Neural cell (in vitro differentiated cells): ENCODE measurements around the gene TNFRSF17. TPM values are rescaled to one million over a fixed set of nuclear protein-coding genes. Genes with fewer than 3 reads are reported as not detected.

Source experiments
- H2AFZ ChIP-seq: fragments of 200-600, 300-800 bp; sonication (generic), shearing (Covaris generic); 2 replicates; pipeline ENCODE4 v1.6.0; 2014; ENCODE audit warnings: low read depth, mild to moderate bottlenecking, antibody characterized with exemption, low read length, moderate library complexity
- H3F3A ChIP-seq: fragments of 200-600 bp; shearing (Covaris generic); 2 replicates; pipeline ENCODE4 v1.6.1; 2016; ENCODE audit warnings: mild to moderate bottlenecking, moderate library complexity, mixed read lengths, antibody characterized with exemption, low read length; ENCODE audit not compliant: insufficient read depth, poor library complexity, severe bottlenecking
- H3K27ac ChIP-seq: fragments of 200-600, 300-800 bp; sonication (generic), shearing (Covaris generic); 2 replicates; pipeline ENCODE4 v1.5.1; 2014; ENCODE audit warnings: mild to moderate bottlenecking, low read length, moderate library complexity
- H3K27me3 ChIP-seq: fragments of 300-800, 200-600 bp; sonication (generic), shearing (Covaris generic); 2 replicates; pipeline ENCODE4 v1.6.0; 2014; ENCODE audit warnings: mild to moderate bottlenecking, low read depth, low read length, moderate library complexity; ENCODE audit not compliant: insufficient read depth
- H3K36me3 ChIP-seq: fragments of 300-800, 200-600 bp; sonication (generic), shearing (Covaris generic); 2 replicates; pipeline ENCODE4 v1.5.1; 2014; ENCODE audit warnings: mild to moderate bottlenecking, antibody characterized with exemption, low read length, moderate library complexity; ENCODE audit not compliant: insufficient read depth
- H3K4me2 ChIP-seq: fragments of 300-800, 200-600 bp; sonication (generic), shearing (Covaris generic); 2 replicates; pipeline ENCODE4 v1.6.0; 2014; ENCODE audit warnings: mild to moderate bottlenecking, low read length
- H3K4me3 ChIP-seq: fragments of 300-800, 200-600 bp; sonication (generic), shearing (Covaris generic); 2 replicates; pipeline ENCODE4 v1.5.1; 2014; ENCODE audit warnings: mild to moderate bottlenecking, low read length, moderate library complexity
- H3K79me2 ChIP-seq: fragments of 200-600 bp; shearing (Covaris generic); replicated peaks from 2 replicates; pipeline ENCODE4 v1.6.0; 2014; ENCODE audit warnings: mild to moderate bottlenecking, low read length, moderate library complexity; ENCODE audit not compliant: insufficient read depth
- H3K9ac ChIP-seq: fragments of 300-800, 200-600 bp; sonication (generic), shearing (Covaris generic); 2 replicates; pipeline ENCODE4 v1.6.1; 2016; ENCODE audit warnings: mild to moderate bottlenecking, low read length, mixed read lengths
- H3K9me2 ChIP-seq: fragments of 200-600 bp; shearing (Covaris generic); 2 replicates; pipeline ENCODE4 v1.6.1; 2016; ENCODE audit warnings: mild to moderate bottlenecking, low read length, mixed read lengths; ENCODE audit not compliant: insufficient read depth
- H3K9me3 ChIP-seq: fragments of 200-600, 300-800 bp; sonication (generic), shearing (Covaris generic); 2 replicates; pipeline ENCODE4 v1.6.1; 2016; ENCODE audit warnings: mild to moderate bottlenecking, mixed run types, low read length, moderate library complexity, mixed read lengths
- H4K20me1 ChIP-seq: fragments of 200-600 bp; shearing (Covaris generic); 2 replicates; pipeline ENCODE4 v1.6.1; 2016; ENCODE audit warnings: mild to moderate bottlenecking, mixed run types; ENCODE audit not compliant: insufficient read depth
- CTCF ChIP-seq: fragments of 450-650 bp; IDR thresholded peaks from 2 replicates; pipeline ENCODE4 v1.5.1; 2014; ENCODE audit warnings: antibody characterized with exemption, mild to moderate bottlenecking, moderate library complexity; ENCODE audit not compliant: poor library complexity, severe bottlenecking
- EP300 ChIP-seq: fragments of 450-650 bp; conservative IDR thresholded peaks from 2 replicates; pipeline ENCODE4 v1.6.1; 2014; ENCODE audit warnings: antibody characterized with exemption, mild to moderate bottlenecking, moderate library complexity; ENCODE audit not compliant: poor library complexity, severe bottlenecking
- EZH2 ChIP-seq: fragments of 200-600, 300-800 bp; shearing (Covaris generic), sonication (generic); IDR thresholded peaks from 2 replicates; pipeline ENCODE4 v1.6.1; 2014; ENCODE audit warnings: antibody characterized with exemption, low read length, borderline replicate concordance, mild to moderate bottlenecking; ENCODE audit not compliant: insufficient read depth, poor library complexity, severe bottlenecking
- MXI1 ChIP-seq: fragments of 450-650 bp; conservative IDR thresholded peaks from 2 replicates; pipeline ENCODE4 v1.6.1; 2014; ENCODE audit warnings: antibody characterized with exemption, mild to moderate bottlenecking; ENCODE audit not compliant: poor library complexity, severe bottlenecking
- POLR2AphosphoS5 ChIP-seq: IDR thresholded peaks from 2 replicates; pipeline ENCODE4 v1.6.1; 2012
- RAD21 ChIP-seq: fragments of 450-650 bp; conservative IDR thresholded peaks from 2 replicates; pipeline ENCODE4 v1.6.1; 2014; ENCODE audit warnings: antibody characterized with exemption, mild to moderate bottlenecking, moderate library complexity
- SMC3 ChIP-seq: fragments of 450-650 bp; conservative IDR thresholded peaks from 2 replicates; pipeline ENCODE4 v1.6.1; 2014; ENCODE audit warnings: antibody characterized with exemption, mild to moderate bottlenecking, moderate library complexity; ENCODE audit not compliant: poor library complexity
- TAF1 ChIP-seq: IDR thresholded peaks from 2 replicates; pipeline ENCODE4 v1.6.1; 2012; ENCODE audit warnings: low read depth
- polyA minus RNA-seq: library from RNA; depleted of rRNA, polyadenylated mRNA; stranded (reverse); fragments of >200 nt; gene quantifications from 2 replicates; pipeline ENCODE4 v1.2.3, GENCODE V29; 2014
- polyA plus RNA-seq: library from polyadenylated mRNA; depleted of rRNA; stranded (reverse); fragments of >200 nt; gene quantifications from 2 replicates; pipeline ENCODE4 v1.2.3, GENCODE V29; 2014
- TF ChIP-seq, protein P1 (sequence below): IDR thresholded peaks from 2 replicates; pipeline ENCODE4 v1.6.1; 2012; ENCODE audit warnings: borderline replicate concordance

TNFRSF17 gene
- polyA plus RNA-seq (not detected in 2 replicates), polyA minus RNA-seq (not detected in 2 replicates)

DNA sequence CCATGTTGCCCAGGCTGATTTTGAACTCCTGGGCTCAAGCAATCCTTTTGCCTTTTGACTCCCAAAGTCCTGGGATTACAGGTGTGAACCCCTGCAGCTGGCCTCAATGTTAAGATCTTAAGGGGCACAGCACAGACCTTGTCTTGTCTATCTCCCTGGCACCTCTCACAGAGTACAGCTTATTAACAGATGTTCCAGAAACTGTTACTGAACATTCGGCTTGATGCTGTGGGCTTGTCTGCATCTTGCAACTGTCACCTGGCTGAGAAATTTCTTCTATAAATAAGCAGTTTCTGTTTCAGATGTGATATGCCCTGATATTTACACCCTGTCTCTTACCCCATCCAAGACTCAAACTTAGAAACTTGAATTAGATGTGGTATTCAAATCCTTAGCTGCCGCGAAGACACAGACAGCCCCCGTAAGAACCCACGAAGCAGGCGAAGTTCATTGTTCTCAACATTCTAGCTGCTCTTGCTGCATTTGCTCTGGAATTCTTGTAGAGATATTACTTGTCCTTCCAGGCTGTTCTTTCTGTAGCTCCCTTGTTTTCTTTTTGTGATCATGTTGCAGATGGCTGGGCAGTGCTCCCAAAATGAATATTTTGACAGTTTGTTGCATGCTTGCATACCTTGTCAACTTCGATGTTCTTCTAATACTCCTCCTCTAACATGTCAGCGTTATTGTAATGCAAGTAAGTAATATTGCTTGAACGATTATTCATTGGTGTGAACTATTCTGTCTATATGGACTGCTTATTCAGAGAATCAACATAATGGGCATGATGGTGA lies at the start of gene TNFRSF17:
TSS of gene TNFRSF17 (plus strand) at position 450 of the 791 bp plus-strand sequence. CDS start at position 565, 115 bp downstream.
- Histone ChIP-seq H3K4me2 (no peak within 1 kb of the TSS), H2AFZ (no peak within 1 kb of the TSS), H3K9ac (no peak within 1 kb of the TSS)

More for the DNA sequence above, at the start of gene TNFRSF17:
- H3K27ac ChIP-seq, result no peak within 1 kb of the TSS
- no peak for TF ChIP-seq SMC3
- TF ChIP-seq EP300, result no peak
- TF ChIP-seq RAD21, result no peak
- no peak for TF ChIP-seq TAF1
- TF ChIP-seq, protein P1, sequence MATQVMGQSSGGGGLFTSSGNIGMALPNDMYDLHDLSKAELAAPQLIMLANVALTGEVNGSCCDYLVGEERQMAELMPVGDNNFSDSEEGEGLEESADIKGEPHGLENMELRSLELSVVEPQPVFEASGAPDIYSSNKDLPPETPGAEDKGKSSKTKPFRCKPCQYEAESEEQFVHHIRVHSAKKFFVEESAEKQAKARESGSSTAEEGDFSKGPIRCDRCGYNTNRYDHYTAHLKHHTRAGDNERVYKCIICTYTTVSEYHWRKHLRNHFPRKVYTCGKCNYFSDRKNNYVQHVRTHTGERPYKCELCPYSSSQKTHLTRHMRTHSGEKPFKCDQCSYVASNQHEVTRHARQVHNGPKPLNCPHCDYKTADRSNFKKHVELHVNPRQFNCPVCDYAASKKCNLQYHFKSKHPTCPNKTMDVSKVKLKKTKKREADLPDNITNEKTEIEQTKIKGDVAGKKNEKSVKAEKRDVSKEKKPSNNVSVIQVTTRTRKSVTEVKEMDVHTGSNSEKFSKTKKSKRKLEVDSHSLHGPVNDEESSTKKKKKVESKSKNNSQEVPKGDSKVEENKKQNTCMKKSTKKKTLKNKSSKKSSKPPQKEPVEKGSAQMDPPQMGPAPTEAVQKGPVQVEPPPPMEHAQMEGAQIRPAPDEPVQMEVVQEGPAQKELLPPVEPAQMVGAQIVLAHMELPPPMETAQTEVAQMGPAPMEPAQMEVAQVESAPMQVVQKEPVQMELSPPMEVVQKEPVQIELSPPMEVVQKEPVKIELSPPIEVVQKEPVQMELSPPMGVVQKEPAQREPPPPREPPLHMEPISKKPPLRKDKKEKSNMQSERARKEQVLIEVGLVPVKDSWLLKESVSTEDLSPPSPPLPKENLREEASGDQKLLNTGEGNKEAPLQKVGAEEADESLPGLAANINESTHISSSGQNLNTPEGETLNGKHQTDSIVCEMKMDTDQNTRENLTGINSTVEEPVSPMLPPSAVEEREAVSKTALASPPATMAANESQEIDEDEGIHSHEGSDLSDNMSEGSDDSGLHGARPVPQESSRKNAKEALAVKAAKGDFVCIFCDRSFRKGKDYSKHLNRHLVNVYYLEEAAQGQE, result no peak
- no peak for TF ChIP-seq EZH2
- TF ChIP-seq MXI1, result no peak
- no peak for TF ChIP-seq CTCF
- no peak for TF ChIP-seq POLR2AphosphoS5
- no peaks in the 10 kb centered on the region for H3K9me3 ChIP-seq
- no peaks in the 10 kb centered on the region for H3K9me2 ChIP-seq
- no peaks in the 10 kb centered on the region for H3K79me2 ChIP-seq
- H4K20me1 ChIP-seq, result no peaks in the 10 kb centered on the region
- no peak within 1 kb of the TSS for H3K4me3 ChIP-seq
- no peaks in the 10 kb centered on the region for H3K27me3 ChIP-seq
- no peaks in the 10 kb centered on the region for H3K36me3 ChIP-seq
- no peaks in the 10 kb centered on the region for H3F3A ChIP-seq
